Measurements from ENCODE around the gene HYOU1.

- TF ChIP-seq POLR2AphosphoS5 (IDR thresholded peaks at IDR 0.05; ENCODE audit: low read depth, low read length) (peak; percentile 85), CTCF (IDR thresholded peaks at IDR 0.05) (peak; percentile 99; the same call in 1 of the 2 replicates), TCF7L2 (IDR thresholded peaks at IDR 0.05; ENCODE audit: low read depth, low read length) (no peak)
- TF ChIP-seq, protein P1, sequence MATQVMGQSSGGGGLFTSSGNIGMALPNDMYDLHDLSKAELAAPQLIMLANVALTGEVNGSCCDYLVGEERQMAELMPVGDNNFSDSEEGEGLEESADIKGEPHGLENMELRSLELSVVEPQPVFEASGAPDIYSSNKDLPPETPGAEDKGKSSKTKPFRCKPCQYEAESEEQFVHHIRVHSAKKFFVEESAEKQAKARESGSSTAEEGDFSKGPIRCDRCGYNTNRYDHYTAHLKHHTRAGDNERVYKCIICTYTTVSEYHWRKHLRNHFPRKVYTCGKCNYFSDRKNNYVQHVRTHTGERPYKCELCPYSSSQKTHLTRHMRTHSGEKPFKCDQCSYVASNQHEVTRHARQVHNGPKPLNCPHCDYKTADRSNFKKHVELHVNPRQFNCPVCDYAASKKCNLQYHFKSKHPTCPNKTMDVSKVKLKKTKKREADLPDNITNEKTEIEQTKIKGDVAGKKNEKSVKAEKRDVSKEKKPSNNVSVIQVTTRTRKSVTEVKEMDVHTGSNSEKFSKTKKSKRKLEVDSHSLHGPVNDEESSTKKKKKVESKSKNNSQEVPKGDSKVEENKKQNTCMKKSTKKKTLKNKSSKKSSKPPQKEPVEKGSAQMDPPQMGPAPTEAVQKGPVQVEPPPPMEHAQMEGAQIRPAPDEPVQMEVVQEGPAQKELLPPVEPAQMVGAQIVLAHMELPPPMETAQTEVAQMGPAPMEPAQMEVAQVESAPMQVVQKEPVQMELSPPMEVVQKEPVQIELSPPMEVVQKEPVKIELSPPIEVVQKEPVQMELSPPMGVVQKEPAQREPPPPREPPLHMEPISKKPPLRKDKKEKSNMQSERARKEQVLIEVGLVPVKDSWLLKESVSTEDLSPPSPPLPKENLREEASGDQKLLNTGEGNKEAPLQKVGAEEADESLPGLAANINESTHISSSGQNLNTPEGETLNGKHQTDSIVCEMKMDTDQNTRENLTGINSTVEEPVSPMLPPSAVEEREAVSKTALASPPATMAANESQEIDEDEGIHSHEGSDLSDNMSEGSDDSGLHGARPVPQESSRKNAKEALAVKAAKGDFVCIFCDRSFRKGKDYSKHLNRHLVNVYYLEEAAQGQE (IDR thresholded peaks at IDR 0.05; ENCODE audit: insufficient read depth in 1 of 2, low read depth in 2 of 2, low read length in 1 of 2) = 0 out of 4 replicates have a peak, but pooled peaks of 1 of the 2 experiments have one; percentile 9
Measured at GRCh38 chr11:119030329-119031047, 26.5 kb downstream of the HYOU1 start, which contains the start of gene SLC37A4.
